Measurements from ENCODE around the gene POR.

POR gene

GRCh38 chr7:75924889-75925288 lies 9.9 kb downstream of the POR start:
- FAIRE-seq (no peak), DNase-seq (ENCODE audit: insufficient read length) (no peak)
- TF ChIP-seq POLR2AphosphoS5 (IDR thresholded peaks at IDR 0.05; ENCODE audit: low read depth, low read length) (no peak), POLR2A (IDR thresholded peaks at IDR 0.05; ENCODE audit: low read depth, low read length) (no peak), TAF1 (IDR thresholded peaks at IDR 0.05; ENCODE audit: borderline replicate concordance, low read depth, low read length) (no peak)

- FAIRE-seq (no peak), DNase-seq (ENCODE audit: insufficient read length) (no peak)
- no peak for TF ChIP-seq POLR2A (IDR thresholded peaks at IDR 0.05; ENCODE audit: low read depth, low read length)
These were observed 10.9 kb downstream of the POR start for GRCh38 chr7:75925717-75926435.

GRCh38 chr7:75928568-75928914 lies 13.6 kb downstream of the POR start:
- DNase-seq (ENCODE audit: insufficient read length) (no peak), FAIRE-seq (peak; percentile 74)
- TF ChIP-seq POLR2A (IDR thresholded peaks at IDR 0.05; ENCODE audit: low read depth, low read length), result no peak
- no peak for TF ChIP-seq TAF1 (IDR thresholded peaks at IDR 0.05; ENCODE audit: borderline replicate concordance, low read depth, low read length)
- TF ChIP-seq POLR2AphosphoS5 (IDR thresholded peaks at IDR 0.05; ENCODE audit: low read depth, low read length), result no peak

GRCh38 chr7:75931680-75932079 lies 16.7 kb downstream of the POR start:
- no peak for FAIRE-seq
- TF ChIP-seq POLR2AphosphoS5 (IDR thresholded peaks at IDR 0.05; ENCODE audit: low read depth, low read length) (no peak), TAF1 (IDR thresholded peaks at IDR 0.05; ENCODE audit: borderline replicate concordance, low read depth, low read length) (no peak), POLR2A (IDR thresholded peaks at IDR 0.05; ENCODE audit: low read depth, low read length) (no peak)
- DNase-seq (ENCODE audit: insufficient read length), result no peak

- FAIRE-seq (no peak), DNase-seq (ENCODE audit: insufficient read length) (no peak)
- TF ChIP-seq TAF1 (IDR thresholded peaks at IDR 0.05; ENCODE audit: borderline replicate concordance, low read depth, low read length), result no peak
These were observed 23.2 kb downstream of the POR start for GRCh38 chr7:75937958-75938786.

- DNase-seq (ENCODE audit: insufficient read length) (no peak), FAIRE-seq (no peak)
- no peak for TF ChIP-seq POLR2AphosphoS5 (IDR thresholded peaks at IDR 0.05; ENCODE audit: low read depth, low read length)
- TF ChIP-seq POLR2A (IDR thresholded peaks at IDR 0.05; ENCODE audit: low read depth, low read length), result no peak
- no peak for TF ChIP-seq TAF1 (IDR thresholded peaks at IDR 0.05; ENCODE audit: borderline replicate concordance, low read depth, low read length)
These were observed 24.0 kb downstream of the POR start for GRCh38 chr7:75938921-75939320.

GRCh38 chr7:75943864-75944263 lies 28.9 kb downstream of the POR start:
- FAIRE-seq, result no peak
- no peak for DNase-seq (ENCODE audit: insufficient read length)
- no peak for TF ChIP-seq TAF1 (IDR thresholded peaks at IDR 0.05; ENCODE audit: borderline replicate concordance, low read depth, low read length)
- no peak for TF ChIP-seq POLR2AphosphoS5 (IDR thresholded peaks at IDR 0.05; ENCODE audit: low read depth, low read length)
- TF ChIP-seq POLR2A (IDR thresholded peaks at IDR 0.05; ENCODE audit: low read depth, low read length), result no peak

- FAIRE-seq, result no peak
- no peak for TF ChIP-seq TAF1 (IDR thresholded peaks at IDR 0.05; ENCODE audit: borderline replicate concordance, low read depth, low read length)
- TF ChIP-seq POLR2AphosphoS5 (IDR thresholded peaks at IDR 0.05; ENCODE audit: low read depth, low read length), result no peak
- TF ChIP-seq POLR2A (IDR thresholded peaks at IDR 0.05; ENCODE audit: low read depth, low read length), result no peak
- DNase-seq (ENCODE audit: insufficient read length), result no peak
These were observed 29.6 kb downstream of the POR start for GRCh38 chr7:75944507-75944906.

GRCh38 chr7:75945297-75946168 lies 30.6 kb downstream of the POR start:
- DNase-seq (ENCODE audit: insufficient read length) (no peak), FAIRE-seq (no peak)
- no peak for TF ChIP-seq POLR2AphosphoS5 (IDR thresholded peaks at IDR 0.05; ENCODE audit: low read depth, low read length)

GRCh38 chr7:75946207-75946855 lies 31.4 kb downstream of the POR start:
- FAIRE-seq, result no peak
- no peak for DNase-seq (ENCODE audit: insufficient read length)
- TF ChIP-seq TAF1 (IDR thresholded peaks at IDR 0.05; ENCODE audit: borderline replicate concordance, low read depth, low read length) (no peak), POLR2A (IDR thresholded peaks at IDR 0.05; ENCODE audit: low read depth, low read length) (no peak), POLR2AphosphoS5 (IDR thresholded peaks at IDR 0.05; ENCODE audit: low read depth, low read length) (no peak)

GRCh38 chr7:75948179-75948578 lies 33.2 kb downstream of the POR start:
- DNase-seq (ENCODE audit: insufficient read length) (no peak), FAIRE-seq (no peak)
- TF ChIP-seq POLR2A (IDR thresholded peaks at IDR 0.05; ENCODE audit: low read depth, low read length) (no peak), TAF1 (IDR thresholded peaks at IDR 0.05; ENCODE audit: borderline replicate concordance, low read depth, low read length) (no peak), POLR2AphosphoS5 (IDR thresholded peaks at IDR 0.05; ENCODE audit: low read depth, low read length) (no peak)
